ENCODE data around the gene DGKK.

DNA sequence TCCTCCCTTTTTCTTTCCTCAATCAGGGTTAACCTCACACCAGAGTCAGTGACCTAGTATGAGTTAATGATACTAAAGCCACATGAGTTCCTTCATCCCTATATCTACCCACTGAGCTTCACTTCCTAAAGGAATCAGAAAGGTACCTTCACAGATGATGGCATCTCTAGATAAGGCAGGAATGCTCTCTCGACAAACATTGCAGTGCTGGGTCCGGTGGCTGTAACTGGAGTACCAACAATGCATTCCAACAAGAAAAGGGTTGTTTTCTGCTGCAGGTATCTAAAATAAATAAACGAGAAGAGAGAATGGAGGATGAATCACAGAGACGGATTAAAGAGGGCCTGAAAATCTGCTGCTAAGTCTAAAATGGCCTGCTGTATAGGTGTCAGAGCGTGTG lies 66.7 kb downstream of the DGKK start:
- TF ChIP-seq, protein P1, sequence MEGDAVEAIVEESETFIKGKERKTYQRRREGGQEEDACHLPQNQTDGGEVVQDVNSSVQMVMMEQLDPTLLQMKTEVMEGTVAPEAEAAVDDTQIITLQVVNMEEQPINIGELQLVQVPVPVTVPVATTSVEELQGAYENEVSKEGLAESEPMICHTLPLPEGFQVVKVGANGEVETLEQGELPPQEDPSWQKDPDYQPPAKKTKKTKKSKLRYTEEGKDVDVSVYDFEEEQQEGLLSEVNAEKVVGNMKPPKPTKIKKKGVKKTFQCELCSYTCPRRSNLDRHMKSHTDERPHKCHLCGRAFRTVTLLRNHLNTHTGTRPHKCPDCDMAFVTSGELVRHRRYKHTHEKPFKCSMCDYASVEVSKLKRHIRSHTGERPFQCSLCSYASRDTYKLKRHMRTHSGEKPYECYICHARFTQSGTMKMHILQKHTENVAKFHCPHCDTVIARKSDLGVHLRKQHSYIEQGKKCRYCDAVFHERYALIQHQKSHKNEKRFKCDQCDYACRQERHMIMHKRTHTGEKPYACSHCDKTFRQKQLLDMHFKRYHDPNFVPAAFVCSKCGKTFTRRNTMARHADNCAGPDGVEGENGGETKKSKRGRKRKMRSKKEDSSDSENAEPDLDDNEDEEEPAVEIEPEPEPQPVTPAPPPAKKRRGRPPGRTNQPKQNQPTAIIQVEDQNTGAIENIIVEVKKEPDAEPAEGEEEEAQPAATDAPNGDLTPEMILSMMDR (IDR thresholded peaks at IDR 0.05), result no peak
- TF ChIP-seq EZH2 (IDR thresholded peaks at IDR 0.05; ENCODE audit: borderline replicate concordance, insufficient read depth, low read depth, low read length, poor library complexity, severe bottlenecking), result no peak
